HepG2 (cell line): ENCODE measurements around the gene BOD1L1. TPM values are rescaled to one million over a fixed set of nuclear protein-coding genes. Genes with fewer than 3 reads are reported as not detected.

Experiments used
- FLYWCH1 ChIP-seq: sonication (generic); formaldehyde crosslinking; IDR thresholded peaks from 2 replicates; pipeline ENCODE4 v1.8.1; 2023; ENCODE audit warnings: mild to moderate bottlenecking, missing genetic modification reagents
- IRF9 ChIP-seq: sonication (generic); formaldehyde crosslinking; IDR thresholded peaks from 2 replicates; pipeline ENCODE4 v1.8.0; 2022; ENCODE audit warnings: missing genetic modification reagents, mild to moderate bottlenecking, borderline replicate concordance
- LBX2 ChIP-seq: sonication (generic); formaldehyde crosslinking; IDR thresholded peaks from 2 replicates; pipeline ENCODE4 v1.5.0; 2020; ENCODE audit warnings: missing genetic modification reagents, mild to moderate bottlenecking, borderline replicate concordance
- MAZ ChIP-seq, 2 experiments: sonication (generic) in 1 of 2; formaldehyde crosslinking in 1 of 2; IDR thresholded peaks; 2 replicates each; pipeline versions ENCODE4 v1.5.0 to v1.6.1; 2012 to 2020; ENCODE audit warnings: low read depth in 2 of 2, mild to moderate bottlenecking in 2 of 2, borderline replicate concordance in 1 of 2, improper control_type of control experiment in 1 of 2, low read length in 1 of 2, missing genetic modification reagents in 1 of 2, moderate library complexity in 1 of 2
- NPAS2 ChIP-seq: sonication (generic); formaldehyde crosslinking; IDR thresholded peaks from 2 replicates; pipeline ENCODE4 v1.8.0; 2022; ENCODE audit warnings: mild to moderate bottlenecking, missing genetic modification reagents, borderline replicate concordance
- PPARG ChIP-seq: conservative IDR thresholded peaks from 2 replicates; pipeline ENCODE4 v1.6.1; 2016; ENCODE audit warnings: missing biosample characterization, missing genetic modification reagents
- REST ChIP-seq, 2 experiments: IDR thresholded peaks; 2 replicates each; pipeline ENCODE4 v1.6.1; 2011 to 2012; ENCODE audit warnings: low read length in 2 of 2, borderline replicate concordance in 1 of 2, low read depth in 1 of 2, mild to moderate bottlenecking in 1 of 2, moderate library complexity in 1 of 2
- TBL1XR1 ChIP-seq: fragments of 150-350 bp; IDR thresholded peaks from 2 replicates; pipeline ENCODE4 v1.6.1; 2014; ENCODE audit warnings: borderline replicate concordance, low read length; ENCODE audit not compliant: partially characterized antibody
- ZBTB39 ChIP-seq: sonication (generic); formaldehyde crosslinking; IDR thresholded peaks from 2 replicates; pipeline ENCODE4 v1.5.0; 2020; ENCODE audit warnings: missing genetic modification reagents
- ZKSCAN5 ChIP-seq: sonication (generic); formaldehyde crosslinking; IDR thresholded peaks from 2 replicates; pipeline ENCODE4 v1.5.1; 2020; ENCODE audit warnings: mild to moderate bottlenecking, missing genetic modification reagents
- ZNF234 ChIP-seq: sonication (generic); formaldehyde crosslinking; conservative IDR thresholded peaks from 2 replicates; pipeline ENCODE4 v1.5.1; 2020; ENCODE audit warnings: mild to moderate bottlenecking, missing genetic modification reagents
- ZNF543 ChIP-seq: sonication (generic); formaldehyde crosslinking; IDR thresholded peaks from 2 replicates; pipeline ENCODE4 v1.4.0; 2020; ENCODE audit warnings: mild to moderate bottlenecking, missing genetic modification reagents
- ZNF547 ChIP-seq: sonication (generic); formaldehyde crosslinking; IDR thresholded peaks from 2 replicates; pipeline ENCODE4 v1.5.1; 2020; ENCODE audit warnings: mild to moderate bottlenecking, missing genetic modification reagents
- ZNF556 ChIP-seq: sonication (generic); formaldehyde crosslinking; IDR thresholded peaks from 2 replicates; pipeline ENCODE4 v1.4.0; 2020; ENCODE audit warnings: mild to moderate bottlenecking, missing genetic modification reagents, borderline replicate concordance
- ZNF615 ChIP-seq: sonication (generic); formaldehyde crosslinking; IDR thresholded peaks from 2 replicates; pipeline ENCODE4 v1.5.0; 2020; ENCODE audit warnings: mild to moderate bottlenecking, missing genetic modification reagents, borderline replicate concordance
- ZNF691 ChIP-seq: sonication (generic); formaldehyde crosslinking; IDR thresholded peaks from 2 replicates; pipeline ENCODE4 v1.4.0; 2020; ENCODE audit warnings: missing genetic modification reagents, low read depth, mild to moderate bottlenecking, borderline replicate concordance
- ZNF740 ChIP-seq: sonication (generic); formaldehyde crosslinking; IDR thresholded peaks from 2 replicates; pipeline ENCODE4 v1.4.0; 2020; ENCODE audit warnings: missing genetic modification reagents
- polyA plus RNA-seq, 8 experiments: library from polyadenylated mRNA; depleted of rRNA in 3 of 8; stranded (reverse) in 7 of 8; unstranded in 1 of 8; fragments of >200 nt; fragmentation: Illumina TruSeq in 4 of 8; extraction: Trizol in 4 of 8; gene quantifications; 2 replicates each; pipeline versions ENCODE4 v1.2.1 to v1.2.3, GENCODE V29; 2011 to 2016; ENCODE audit warnings: low read depth in 4 of 8, missing spikeins in 1 of 8, mixed read lengths in 1 of 8; ENCODE audit not compliant: insufficient read depth in 1 of 8
- total RNA-seq, 5 experiments: library from RNA; depleted of rRNA; stranded (reverse); fragments of >200 nt; fragmentation: Illumina TruSeq; extraction: Trizol; gene quantifications; 2 replicates each; pipeline ENCODE4 v1.2.3, GENCODE V29; 2016; ENCODE audit warnings: low read depth in 1 of 5

The BOD1L1 gene
- total and polyA plus RNA-seq, 2 of the 13 experiments (the other 11 are each of a cell fraction or from before 2014, with no cell fraction given), result 11.7 to 17.9 TPM

GRCh38 chr4:13627606-13628311 is at the start of gene BOD1L1 (continued):
- TF ChIP-seq REST (IDR thresholded peaks at IDR 0.05; ENCODE audit: borderline replicate concordance in 1 of 2, low read depth in 1 of 2, low read length in 2 of 2), result peak in 1 of 2 experiments; percentile 78; a peak in 1 of 4 replicates
- TF ChIP-seq PPARG (CRISPR knock-in tag), result peak; percentile 71
- TF ChIP-seq ZBTB39, result peak; percentile 67; the same call in 1 of the 2 replicates
- TF ChIP-seq NPAS2, result no peak
- peak; percentile 82; the same call in 1 of the 2 replicates for TF ChIP-seq ZNF615 (CRISPR knock-in tag)
- peak; percentile 42; the same call in 1 of the 2 replicates for TF ChIP-seq ZNF691 (CRISPR knock-in tag)
- TF ChIP-seq MAZ (IDR thresholded peaks at IDR 0.05; ENCODE audit: borderline replicate concordance, low read depth, low read length), result peak; percentile 57; the same call in 1 of the 2 replicates
- peak; percentile 69; the same call in 1 of the 2 replicates for TF ChIP-seq MAZ (CRISPR knock-in tag; IDR thresholded peaks at IDR 0.05; ENCODE audit: low read depth)
- TF ChIP-seq ZNF234, result peak; percentile 77; the same call in 1 of the 2 replicates
- TF ChIP-seq IRF9 (CRISPR knock-in tag), result peak; percentile 87; the same call in 1 of the 2 replicates
- peak; percentile 46; the same call in 1 of the 2 replicates for TF ChIP-seq ZNF556 (CRISPR knock-in tag)
- peak; percentile 88 for TF ChIP-seq TBL1XR1
- TF ChIP-seq ZKSCAN5 (CRISPR knock-in tag), result no peak
- 0 out of 2 replicates have a peak, but pooled peaks have one; percentile 27 for TF ChIP-seq ZNF740
- TF ChIP-seq ZNF543, result peak; percentile 64; the same call in 1 of the 2 replicates
- TF ChIP-seq FLYWCH1, result no peak
- no peak for TF ChIP-seq LBX2 (CRISPR knock-in tag)
- peak; percentile 61; the same call in 1 of the 2 replicates for TF ChIP-seq ZNF547 (CRISPR knock-in tag)
